Duodenal mucosa (tissue), 2 donors: ENCODE measurements around the gene ATP5F1E.

Experiments used
- H3K27ac ChIP-seq: one replicate; pipeline ENCODE4 v1.7.0; 2013; ENCODE audit warnings: low read depth, low read length
- H3K27me3 ChIP-seq, 2 donors: one replicate each; pipeline ENCODE4 v1.7.0; 2013; ENCODE audit warnings: low read length in 2 of 2, control low read depth in 1 of 2; ENCODE audit not compliant: insufficient read depth in 2 of 2, control insufficient read depth in 1 of 2
- H3K36me3 ChIP-seq, 2 donors: one replicate each; pipeline ENCODE4 v1.7.0; 2013; ENCODE audit warnings: low read length in 2 of 2, control low read depth in 1 of 2; ENCODE audit not compliant: insufficient read depth in 2 of 2, control insufficient read depth in 1 of 2
- H3K4me1 ChIP-seq, 2 donors: one replicate each; pipeline ENCODE4 v1.7.0; 2013; ENCODE audit warnings: low read length in 2 of 2, control low read depth in 1 of 2; ENCODE audit not compliant: insufficient read depth in 2 of 2, control insufficient read depth in 1 of 2
- H3K4me3 ChIP-seq, 2 donors: one replicate each; pipeline ENCODE4 v1.7.0; 2013; ENCODE audit warnings: low read length in 2 of 2, low read depth in 1 of 2
- H3K9ac ChIP-seq, 2 donors: one replicate each; pipeline ENCODE4 v1.7.0; 2013; ENCODE audit warnings: low read length in 2 of 2, low read depth in 1 of 2
- H3K9me3 ChIP-seq, 2 donors: one replicate each; pipeline ENCODE4 v1.7.0; 2013; ENCODE audit warnings: low read length in 2 of 2, control low read depth in 1 of 2; ENCODE audit not compliant: control insufficient read depth in 1 of 2

The ATP5F1E gene

DNA sequence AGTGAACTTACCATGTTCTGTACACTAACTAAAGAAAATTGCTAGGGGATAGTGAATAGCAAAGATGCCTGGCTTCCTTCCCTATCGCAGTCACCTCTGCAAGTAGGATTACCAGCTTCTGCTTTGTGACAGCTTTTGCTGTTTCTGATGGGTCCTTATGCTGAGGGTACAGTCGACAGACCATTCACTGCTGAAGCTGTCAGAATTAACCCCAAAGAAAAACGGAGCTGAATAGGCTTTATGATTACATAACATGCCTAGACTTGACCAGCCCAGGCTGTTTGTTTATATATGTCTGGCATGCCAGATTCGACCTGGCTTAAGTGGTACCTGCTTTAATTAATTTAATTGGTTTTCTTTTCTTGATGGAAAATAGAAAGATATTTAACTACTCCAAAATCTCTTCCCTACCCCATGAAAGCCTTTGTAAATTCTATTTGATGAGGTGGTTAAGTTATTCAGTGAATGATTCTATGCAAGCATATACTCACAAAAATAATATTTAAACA lies 32.1 kb upstream of the ATP5F1E start:
- no peak overlapping the region for H3K27ac ChIP-seq

DNA sequence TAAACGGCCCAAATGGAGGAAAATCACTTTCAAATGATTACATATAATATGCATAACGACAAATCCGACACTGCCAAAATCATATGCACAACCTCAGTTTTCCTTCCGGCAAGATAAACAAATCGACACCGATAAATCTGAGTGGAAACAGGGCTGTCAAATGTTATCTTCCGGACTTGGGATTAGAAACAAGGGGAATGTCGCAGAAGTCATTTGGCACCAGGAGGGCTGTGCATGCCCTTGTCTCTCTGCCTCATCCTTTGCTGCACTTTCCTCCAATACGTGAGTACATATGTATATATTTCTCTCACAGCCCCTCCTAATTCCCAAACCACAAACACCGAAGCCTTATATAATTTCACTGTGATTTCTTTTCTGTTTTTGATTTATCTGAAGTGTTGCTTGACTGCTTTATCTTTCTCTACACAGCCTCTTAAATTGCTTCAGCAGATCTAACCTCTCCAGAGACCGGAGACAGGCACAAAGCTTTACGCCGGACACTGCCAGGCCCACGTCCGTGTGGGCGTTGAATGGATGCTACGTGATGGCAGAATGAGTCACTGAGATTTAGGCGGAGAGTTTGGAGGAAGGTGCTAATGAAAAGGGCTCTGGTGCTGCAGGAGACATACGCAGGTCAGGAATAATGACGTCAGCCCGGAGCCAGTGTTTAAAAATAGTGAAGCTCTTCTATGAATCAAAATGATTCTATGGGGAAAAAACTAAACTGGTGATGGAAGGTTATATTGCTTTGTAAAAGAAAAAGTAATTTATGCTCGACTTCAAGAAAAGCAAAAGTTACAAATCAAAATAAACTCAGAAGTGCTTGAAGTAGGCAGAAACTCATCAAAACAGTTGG lies 31.5 kb upstream of the ATP5F1E start:
- Histone ChIP-seq H3K27ac (no peak overlapping the region), H3K9ac (no peak overlapping the region), H3K9me3 (no peaks in the 10 kb centered on the region), H3K36me3 (no peaks in the 10 kb centered on the region), H3K4me3 (no peak overlapping the region), H3K27me3 (no peaks in the 10 kb centered on the region), H3K4me1 (no peaks in the 10 kb centered on the region)

More for the DNA sequence above, 32.1 kb upstream of the ATP5F1E start:
- Histone ChIP-seq H3K4me1 (no peaks in the 10 kb centered on the region), H3K27me3 (no peaks in the 10 kb centered on the region), H3K9me3 (no peaks in the 10 kb centered on the region), H3K4me3 (no peak overlapping the region), H3K9ac (no peak overlapping the region), H3K36me3 (no peaks in the 10 kb centered on the region)

DNA sequence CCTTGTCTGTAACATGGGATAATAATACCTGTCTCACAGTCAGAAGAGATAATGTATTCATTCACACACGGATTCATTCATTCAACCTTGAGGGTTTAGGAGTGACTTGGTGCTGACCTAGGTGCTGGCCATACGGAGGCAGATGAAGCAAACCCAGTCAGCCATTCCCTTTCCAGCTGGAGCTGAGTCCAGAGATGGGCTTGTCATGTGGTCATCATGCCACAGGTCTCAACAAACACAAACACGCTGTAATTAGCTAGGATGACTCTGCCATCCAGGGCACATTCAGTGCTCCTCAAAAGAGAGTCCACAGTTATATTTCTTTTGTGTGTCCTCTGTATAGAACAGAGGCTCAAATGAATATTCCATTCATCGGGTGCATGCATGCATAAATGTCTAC lies 29.9 kb upstream of the ATP5F1E start:
- Histone ChIP-seq H3K36me3 (no peaks in the 10 kb centered on the region), H3K4me1 (no peaks in the 10 kb centered on the region), H3K9ac (no peak overlapping the region)

DNA sequence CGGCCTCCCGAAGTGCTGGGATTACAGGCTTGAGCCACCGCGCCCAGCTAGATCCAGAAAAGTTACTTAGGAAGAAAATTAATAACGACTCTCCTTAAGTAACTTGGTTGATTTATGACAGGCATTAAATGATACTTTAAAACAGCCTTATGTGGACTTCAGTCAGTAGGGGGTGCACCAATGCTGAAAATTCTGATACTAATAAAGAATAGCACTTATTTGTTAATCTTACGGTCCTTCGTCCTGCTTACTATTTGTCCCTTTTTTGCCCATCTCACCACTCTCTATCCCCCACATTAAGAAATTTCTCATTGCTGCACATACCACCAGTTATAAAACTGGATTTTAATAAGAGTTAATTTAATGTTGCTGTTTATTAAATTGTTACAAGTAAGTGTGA lies 23.2 kb upstream of the ATP5F1E start:
- H3K27me3 ChIP-seq, result no peaks in the 10 kb centered on the region
- H3K36me3 ChIP-seq, result no peaks in the 10 kb centered on the region

More for the DNA sequence above, 29.9 kb upstream of the ATP5F1E start:
- no peaks in the 10 kb centered on the region for H3K27me3 ChIP-seq
- no peak overlapping the region for H3K27ac ChIP-seq
- H3K9me3 ChIP-seq, result no peaks in the 10 kb centered on the region
- no peak overlapping the region for H3K4me3 ChIP-seq

DNA sequence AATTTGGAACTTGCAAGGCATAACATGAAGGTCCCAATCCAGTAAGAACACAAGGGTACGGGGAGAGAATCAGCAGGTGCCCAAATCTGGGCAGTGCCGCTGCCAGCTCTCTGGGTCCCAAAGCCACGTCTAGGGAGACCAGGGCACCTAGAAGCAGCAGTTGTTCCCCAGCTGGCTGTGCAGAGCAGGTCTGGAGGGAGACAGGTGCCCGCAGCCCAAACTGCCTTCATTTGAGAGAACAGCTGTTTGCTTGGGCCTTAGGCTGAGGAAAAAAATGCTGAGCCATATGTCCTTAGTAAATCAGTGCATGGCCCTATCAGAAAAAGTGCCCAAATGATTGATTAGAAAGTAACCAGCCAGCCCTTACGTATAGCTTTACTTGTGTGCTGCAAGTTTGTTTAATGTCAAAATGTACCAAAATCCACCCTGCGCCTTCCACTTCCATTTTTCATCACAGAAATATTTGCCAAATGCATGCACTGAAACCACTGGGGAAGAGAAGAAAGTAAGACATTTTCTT lies 19.6 kb upstream of the ATP5F1E start:
- Histone ChIP-seq H3K27ac (no peak overlapping the region), H3K9me3 (no peaks in the 10 kb centered on the region), H3K4me3 (no peak overlapping the region), H3K27me3 (no peaks in the 10 kb centered on the region), H3K4me1 (peaks cover 16 to 22% of the 10 kb centered on the region in 2 donors), H3K9ac (no peak overlapping the region), H3K36me3 (no peaks in the 10 kb centered on the region)

More for the DNA sequence above, 23.2 kb upstream of the ATP5F1E start:
- Histone ChIP-seq H3K4me3 (no peak overlapping the region), H3K4me1 (peaks cover 0 to 8% of the 10 kb centered on the region in 2 donors), H3K9me3 (no peaks in the 10 kb centered on the region), H3K27ac (no peak overlapping the region), H3K9ac (no peak overlapping the region)

DNA sequence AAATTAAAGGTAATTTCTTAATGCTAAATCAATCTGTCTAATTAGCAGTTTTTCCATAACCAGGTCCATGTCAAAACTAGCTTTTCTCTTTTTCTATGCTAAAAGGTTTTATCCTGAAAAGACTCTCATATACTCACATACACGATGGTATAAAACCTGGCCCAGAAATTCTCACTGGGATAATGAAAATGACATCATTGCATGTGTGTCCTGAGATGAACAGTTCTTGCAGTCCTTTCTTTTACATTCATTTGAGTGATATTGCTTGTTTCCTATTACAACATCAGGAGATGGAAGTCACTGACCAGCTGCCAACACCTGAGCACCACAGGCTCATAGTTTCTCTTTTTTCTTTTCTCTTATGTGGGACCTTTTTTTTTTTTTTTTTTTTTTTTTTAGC lies 18.3 kb upstream of the ATP5F1E start:
- H3K27ac ChIP-seq, result no peak overlapping the region
- no peaks in the 10 kb centered on the region for H3K36me3 ChIP-seq
- H3K4me3 ChIP-seq, result no peak overlapping the region
- no peaks in the 10 kb centered on the region for H3K9me3 ChIP-seq
- H3K27me3 ChIP-seq, result no peaks in the 10 kb centered on the region
- no peak overlapping the region for H3K9ac ChIP-seq
- peaks cover 16 to 22% of the 10 kb centered on the region in 2 donors for H3K4me1 ChIP-seq

DNA sequence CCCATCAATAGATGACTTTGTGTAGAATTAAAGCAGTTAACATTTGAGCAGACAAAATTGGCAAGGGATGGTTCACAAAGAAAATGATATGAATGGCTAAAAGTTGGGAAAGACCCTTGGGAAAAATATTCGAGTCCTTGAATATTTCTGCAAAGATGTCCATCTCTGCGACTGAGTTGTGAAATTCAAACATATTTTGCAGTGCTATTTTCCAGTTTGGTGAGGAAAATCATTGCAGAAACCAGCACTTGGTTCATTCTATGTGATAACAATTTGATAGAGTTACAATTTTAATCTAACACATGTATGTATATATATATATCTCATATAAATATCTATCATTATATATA lies 16.5 kb upstream of the ATP5F1E start:
- H3K9me3 ChIP-seq, result no peaks in the 10 kb centered on the region
- peak overlapping the region in 1 of 2 donors; percentile 1 for H3K9ac ChIP-seq
- H3K4me1 ChIP-seq, result peaks cover 19 to 25% of the 10 kb centered on the region in 2 donors
- H3K36me3 ChIP-seq, result no peaks in the 10 kb centered on the region
- peak overlapping the region in 1 of 2 donors; percentile 37 for H3K4me3 ChIP-seq
- peak overlapping the region; percentile 60 for H3K27ac ChIP-seq
- no peaks in the 10 kb centered on the region for H3K27me3 ChIP-seq

DNA sequence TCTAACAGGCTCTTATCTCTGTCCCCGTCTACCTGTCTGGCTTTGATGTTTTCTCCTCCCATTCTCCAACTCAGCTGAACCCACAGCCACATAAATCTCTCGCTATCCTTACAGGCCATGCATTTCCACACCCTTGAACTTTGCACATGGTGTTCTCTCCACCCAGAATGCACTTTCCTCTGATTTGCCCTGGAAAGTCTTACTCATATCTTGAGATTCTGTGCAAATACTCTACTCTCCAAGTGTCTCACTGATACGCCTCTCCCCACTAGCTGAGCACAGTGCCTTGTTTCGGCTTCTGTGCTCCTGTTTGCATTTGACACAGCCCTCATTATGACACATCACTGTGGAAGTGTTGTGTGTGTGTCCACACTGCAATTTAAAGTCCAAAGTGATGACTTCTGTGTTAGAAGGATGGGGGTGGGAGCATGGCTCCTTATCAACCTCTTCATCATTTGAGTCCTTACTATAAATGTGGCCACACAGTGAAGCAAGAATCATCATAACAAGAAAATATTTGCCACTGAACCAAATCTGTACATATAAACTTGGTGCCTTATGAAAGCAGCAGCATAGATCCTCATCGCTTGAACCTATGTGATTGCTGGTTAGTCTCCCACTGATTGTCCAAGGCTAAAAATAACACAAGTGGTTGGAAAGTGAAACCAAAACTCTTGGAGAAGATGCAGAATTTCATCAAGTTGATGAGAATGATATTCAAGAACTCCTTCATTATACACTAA lies 16.0 kb upstream of the ATP5F1E start:
- peaks cover 25 to 30% of the 10 kb centered on the region in 2 donors for H3K4me1 ChIP-seq
- no peaks in the 10 kb centered on the region for H3K36me3 ChIP-seq
- peak overlapping the region; percentile 37 for H3K4me3 ChIP-seq
- peak overlapping the region; percentile 60 for H3K27ac ChIP-seq
- peak overlapping the region; percentile 1 to 45 for H3K9ac ChIP-seq
- H3K27me3 ChIP-seq, result no peaks in the 10 kb centered on the region
- H3K9me3 ChIP-seq, result no peaks in the 10 kb centered on the region

DNA sequence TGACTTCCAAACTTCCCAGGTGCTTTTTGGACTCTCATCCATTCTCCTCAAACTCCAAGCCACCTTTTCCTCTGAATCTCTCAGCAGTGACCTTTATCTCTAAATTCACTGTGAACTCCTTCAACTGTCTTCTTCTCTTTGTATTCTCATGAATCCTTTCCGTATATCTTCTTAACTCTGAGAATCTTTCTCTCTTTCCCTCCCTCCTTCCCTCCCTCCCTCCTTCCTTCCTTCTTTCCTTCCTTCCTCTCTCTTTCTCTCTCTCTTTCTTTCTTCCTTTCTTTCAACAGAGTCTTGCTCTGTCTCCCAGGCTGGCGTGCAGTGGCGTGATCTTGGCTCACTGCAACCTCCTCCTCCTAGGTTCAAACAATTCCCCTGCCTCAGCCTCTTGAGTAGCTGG lies 14.7 kb upstream of the ATP5F1E start:
- Histone ChIP-seq H3K4me3 (no peak overlapping the region), H3K4me1 (peaks cover 29% of the 10 kb centered on the region in 2 donors), H3K9me3 (no peaks in the 10 kb centered on the region), H3K36me3 (no peaks in the 10 kb centered on the region), H3K27me3 (no peaks in the 10 kb centered on the region), H3K9ac (no peak overlapping the region), H3K27ac (no peak overlapping the region)

DNA sequence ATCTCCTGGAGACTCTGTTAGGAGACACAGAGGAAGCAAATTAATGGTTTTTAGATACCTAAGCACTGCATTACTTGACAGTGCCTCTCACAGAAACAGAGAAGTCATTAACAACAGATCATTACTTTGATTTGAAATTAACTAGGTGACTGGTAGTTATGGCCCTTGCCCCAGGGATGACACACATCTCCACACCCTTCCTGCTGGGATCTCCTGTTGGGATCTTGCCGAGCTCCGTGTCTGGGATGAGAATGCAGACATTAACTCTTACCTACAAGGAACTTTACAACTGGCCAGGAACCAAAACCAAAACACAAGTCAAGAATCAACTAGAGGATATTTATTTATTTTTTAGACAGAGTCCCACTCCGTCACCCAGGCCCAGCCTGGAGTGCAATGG lies 12.7 kb upstream of the ATP5F1E start:
- H3K4me1 ChIP-seq, result peaks cover 30 to 49% of the 10 kb centered on the region in 2 donors
- no peak overlapping the region for H3K9ac ChIP-seq
- no peaks in the 10 kb centered on the region for H3K9me3 ChIP-seq
- no peak overlapping the region for H3K27ac ChIP-seq
- no peaks in the 10 kb centered on the region for H3K27me3 ChIP-seq
- no peaks in the 10 kb centered on the region for H3K36me3 ChIP-seq
- no peak overlapping the region for H3K4me3 ChIP-seq
